Hypothalamus (tissue), 51 donors: ENCODE results near the gene MEIS3.

Experiments used
- DNase-seq, 51 donors: peaks; one replicate each; lab custom pipeline; 2025; lab: John Stamatoyannopoulos, UW

MEIS3 gene

GRCh38 chr19:47436712-47437401, 17.5 kb upstream of the MEIS3 start:
- DNase-seq = peak in 50 of 51 donors; percentile 10 to 87 (median 60)

GRCh38 chr19:47435883-47436417, 16.6 kb upstream of the MEIS3 start:
- no peak for DNase-seq

- DNase-seq = no peak
These were observed 15.9 kb upstream of the MEIS3 start for GRCh38 chr19:47435196-47435595.

- DNase-seq = no peak
These were observed 14.8 kb upstream of the MEIS3 start for GRCh38 chr19:47434088-47434487.

- no peak for DNase-seq
These were observed 13.8 kb upstream of the MEIS3 start for GRCh38 chr19:47433121-47433520.

GRCh38 chr19:47432499-47432898, 13.2 kb upstream of the MEIS3 start:
- no peak for DNase-seq

GRCh38 chr19:47432091-47432490, 12.8 kb upstream of the MEIS3 start:
- DNase-seq = no peak

- no peak for DNase-seq
These were observed 10.9 kb upstream of the MEIS3 start for GRCh38 chr19:47430041-47430802.

GRCh38 chr19:47429140-47429793, 9.9 kb upstream of the MEIS3 start:
- no peak for DNase-seq

- DNase-seq = peak in 50 of 51 donors; percentile 2 to 93 (median 66)
These were observed 9.0 kb upstream of the MEIS3 start for GRCh38 chr19:47428177-47428894.

GRCh38 chr19:47427241-47428176, 8.2 kb upstream of the MEIS3 start:
- DNase-seq = peak in 36 of 51 donors; percentile 1 to 61 (median 25)

- no peak for DNase-seq
These were observed 4.0 kb upstream of the MEIS3 start for GRCh38 chr19:47423203-47423882.

GRCh38 chr19:47422417-47423163, 3.3 kb upstream of the MEIS3 start:
- no peak for DNase-seq

- DNase-seq = peak in 3 of 51 donors; percentile 9 to 51 (median 13)
These were observed 2.6 kb upstream of the MEIS3 start for GRCh38 chr19:47421844-47422395.

GRCh38 chr19:47421244-47421786, 2.0 kb upstream of the MEIS3 start:
- DNase-seq = no peak

- DNase-seq = no peak
These were observed 462 bp upstream of the MEIS3 start for GRCh38 chr19:47419789-47420188.

- no peak for DNase-seq
These were observed 666 bp downstream of the MEIS3 start for GRCh38 chr19:47418692-47419029.
